Measurements from ENCODE around the gene NGEF. TPM values are rescaled to one million over a fixed set of nuclear protein-coding genes. Genes with fewer than 3 reads are reported as not detected.

Gene NGEF
- total RNA-seq, 4 donors from 2014 or later: 0.29 to 18.4 (median 5.2) TPM

DNA sequence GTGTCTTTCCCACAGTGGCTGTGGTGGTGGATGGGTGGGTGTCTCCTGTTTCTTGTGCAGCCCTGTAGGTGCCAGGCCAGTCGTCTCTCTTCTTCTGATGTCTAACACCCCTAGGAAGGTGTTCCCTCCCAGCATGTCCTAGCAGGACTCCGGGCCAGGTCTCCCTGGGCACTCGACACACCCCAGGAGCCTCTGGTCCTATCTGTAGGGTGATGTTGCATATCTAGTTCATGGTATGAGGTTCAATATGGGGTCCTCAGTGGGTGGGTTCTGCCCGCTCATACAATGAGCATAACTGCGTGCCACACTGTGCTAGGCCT, 14.4 kb downstream of the NGEF start:
- Histone ChIP-seq H3K27me3 (no peaks in the 10 kb centered on the region), H3K27ac (no peak overlapping the region), H3K36me3 (no peaks in the 10 kb centered on the region), H3K9me3 (no peaks in the 10 kb centered on the region), H3K4me1 (no peaks in the 10 kb centered on the region), H3K4me3 (no peak overlapping the region)
- intact Hi-C loops (cut with DNase I; ENCODE audit: low total_unique reads): no loop called here
- no peak for DNase-seq
- TF ChIP-seq CTCF (IDR thresholded peaks at IDR 0.05) (no peak), POLR2A (IDR thresholded peaks at IDR 0.05) (no peak)

DNA sequence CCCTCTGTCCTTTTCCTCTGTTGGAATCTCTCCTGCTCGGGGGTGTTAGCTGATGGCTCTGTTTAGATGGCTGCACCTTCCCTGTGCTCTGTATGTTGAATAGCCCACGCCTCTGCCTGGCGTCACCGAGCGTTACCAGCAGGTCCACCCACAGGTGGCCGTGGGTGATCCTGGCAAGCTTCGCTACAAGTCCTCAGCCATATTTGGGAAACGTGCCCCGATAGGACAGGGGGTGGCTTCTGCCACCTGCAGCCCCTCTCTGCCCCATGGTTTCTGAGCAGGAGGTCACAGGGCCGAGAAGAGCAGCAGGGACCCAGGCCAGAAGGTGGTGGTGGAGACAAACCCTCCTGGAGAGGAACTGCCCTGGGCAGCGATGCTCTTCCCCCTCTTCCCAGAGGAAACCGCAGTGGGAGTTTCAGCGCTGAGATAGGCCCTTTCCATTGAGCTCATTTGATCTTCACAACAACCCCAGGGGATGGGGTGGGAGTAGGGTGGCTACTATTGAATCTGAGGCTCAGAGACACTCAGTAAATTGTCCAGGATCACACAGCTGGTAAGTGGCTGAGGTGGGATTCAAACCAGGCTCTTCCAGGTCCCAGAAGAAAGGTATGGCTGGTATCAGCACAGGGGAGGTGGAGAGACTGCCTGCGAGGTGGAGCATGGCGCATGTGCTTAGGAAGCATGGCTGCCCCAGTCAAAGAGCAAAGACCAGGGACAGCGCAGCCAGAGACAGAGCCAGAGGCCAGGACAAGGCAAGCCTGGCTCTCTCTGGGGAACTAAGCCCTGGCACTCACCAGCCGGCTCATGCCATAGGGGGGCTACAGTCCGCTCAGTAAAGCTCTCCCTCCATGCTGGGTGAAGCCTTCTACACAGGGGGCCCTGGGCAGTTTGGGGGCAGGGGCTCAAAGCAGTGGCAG, 15.0 kb downstream of the NGEF start:
- Histone ChIP-seq H3K27ac (no peak overlapping the region), H3K4me1 (no peaks in the 10 kb centered on the region), H3K27me3 (no peaks in the 10 kb centered on the region), H3K4me3 (no peak overlapping the region), H3K9me3 (no peaks in the 10 kb centered on the region), H3K36me3 (no peaks in the 10 kb centered on the region)
- TF ChIP-seq POLR2A (IDR thresholded peaks at IDR 0.05) (no peak), CTCF (IDR thresholded peaks at IDR 0.05) (no peak)
- intact Hi-C loops (cut with DNase I; ENCODE audit: low total_unique reads): no loop called here
- no peak for DNase-seq

GRCh38 chr2:232994446-232994845, 18.6 kb downstream of the NGEF start:
- no peak for DNase-seq
- H3K36me3 ChIP-seq: no peaks in the 10 kb centered on the region
- no peak overlapping the region for H3K4me3 ChIP-seq
- TF ChIP-seq CTCF (IDR thresholded peaks at IDR 0.05): no peak
- no peak for TF ChIP-seq POLR2A (IDR thresholded peaks at IDR 0.05)
- intact Hi-C loops (cut with DNase I; ENCODE audit: low total_unique reads): no loop called here
- no peak overlapping the region for H3K27ac ChIP-seq
- no peaks in the 10 kb centered on the region for H3K4me1 ChIP-seq
- H3K9me3 ChIP-seq: no peaks in the 10 kb centered on the region
- no peaks in the 10 kb centered on the region for H3K27me3 ChIP-seq

DNA sequence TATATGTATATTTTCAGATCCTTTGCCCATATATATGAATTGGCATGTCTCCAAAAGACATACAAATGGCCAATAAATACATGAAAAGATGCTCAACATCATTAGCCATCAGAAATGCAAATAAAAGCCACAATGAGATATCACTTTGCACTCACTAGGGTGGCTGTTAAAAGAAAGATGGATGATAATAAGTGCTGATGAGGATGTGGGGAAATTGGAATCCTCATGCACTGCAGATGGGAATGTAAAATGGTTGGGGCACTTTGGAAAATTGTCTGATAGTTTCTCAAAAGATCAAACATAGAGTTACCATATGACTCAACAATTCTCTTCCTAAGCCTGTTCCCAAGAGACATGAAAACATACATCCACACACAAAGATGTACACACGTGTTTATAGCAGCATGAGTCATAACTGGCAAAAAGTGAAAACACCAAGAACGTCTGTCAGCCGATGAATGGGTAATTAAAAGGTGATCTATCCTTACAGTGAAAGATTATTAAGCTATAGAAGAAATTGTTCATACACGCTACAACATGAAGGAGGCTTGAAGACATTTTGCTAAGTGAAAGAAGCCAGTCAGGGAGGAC, 19.7 kb downstream of the NGEF start:
- no peak for TF ChIP-seq CTCF (IDR thresholded peaks at IDR 0.05)
- TF ChIP-seq POLR2A (IDR thresholded peaks at IDR 0.05): no peak
- intact Hi-C loops (cut with DNase I; ENCODE audit: low total_unique reads): no loop called here
- Histone ChIP-seq H3K9me3 (no peaks in the 10 kb centered on the region), H3K36me3 (no peaks in the 10 kb centered on the region), H3K4me3 (no peak overlapping the region), H3K27ac (no peak overlapping the region), H3K4me1 (peaks cover 0 to 3% of the 10 kb centered on the region in 2 donors), H3K27me3 (no peaks in the 10 kb centered on the region)
- no peak for DNase-seq

DNA sequence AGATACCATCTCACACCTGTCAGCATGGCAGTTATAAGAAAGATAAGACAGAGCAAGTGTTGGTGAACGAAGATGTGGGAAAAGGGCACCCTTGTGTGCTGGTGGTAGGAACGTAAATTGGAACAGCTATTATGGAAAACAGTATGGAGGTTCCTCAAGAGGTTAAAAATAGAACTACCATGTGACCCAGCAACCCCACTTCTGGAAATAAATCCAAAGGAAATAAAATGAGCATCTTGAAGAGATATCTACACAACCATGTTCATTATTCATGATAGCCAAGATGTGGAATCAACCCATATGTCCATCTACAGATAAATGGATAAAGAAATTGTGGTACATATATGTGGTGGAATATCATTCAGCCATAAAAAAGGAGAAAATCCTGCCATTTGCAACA, 26.9 kb downstream of the NGEF start:
- no peak for DNase-seq
- Histone ChIP-seq H3K27me3 (no peaks in the 10 kb centered on the region), H3K4me3 (no peak overlapping the region), H3K36me3 (no peaks in the 10 kb centered on the region), H3K9me3 (no peaks in the 10 kb centered on the region), H3K4me1 (peaks cover 0 to 7% of the 10 kb centered on the region in 2 donors), H3K27ac (no peak overlapping the region)
- intact Hi-C loops (cut with DNase I; ENCODE audit: low total_unique reads): no loop called here
- TF ChIP-seq CTCF (IDR thresholded peaks at IDR 0.05) (no peak), POLR2A (IDR thresholded peaks at IDR 0.05) (no peak)

Data from uterus (tissue), 4 donors.